ENCODE results near the gene WDFY4. TPM values are rescaled to one million over a fixed set of nuclear protein-coding genes. Genes with fewer than 3 reads are reported as not detected.

The WDFY4 gene
- polyA plus RNA-seq, 1 donor from 2014 or later, result not detected

DNA sequence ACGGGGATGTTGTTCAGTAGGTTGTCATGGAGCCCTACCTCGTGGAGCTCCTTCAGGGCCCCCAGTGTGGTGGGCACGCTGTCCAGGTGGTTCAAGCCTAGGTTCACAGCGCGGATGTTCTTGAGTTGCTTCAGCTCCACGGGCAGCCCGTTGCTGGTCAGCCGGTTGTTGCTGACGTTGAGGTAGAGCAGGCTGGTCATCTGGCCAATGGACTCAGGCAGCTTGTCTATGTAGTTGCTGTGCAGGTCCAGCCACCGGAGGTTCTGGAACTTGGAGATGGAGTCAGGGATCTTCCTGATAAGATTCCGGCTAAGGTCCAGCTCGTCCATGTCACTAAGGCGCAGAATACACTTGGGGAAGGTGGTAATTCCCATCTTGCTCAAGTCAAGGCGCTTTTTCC lies 229.0 kb downstream of the WDFY4 start:
- TF ChIP-seq, protein P1, sequence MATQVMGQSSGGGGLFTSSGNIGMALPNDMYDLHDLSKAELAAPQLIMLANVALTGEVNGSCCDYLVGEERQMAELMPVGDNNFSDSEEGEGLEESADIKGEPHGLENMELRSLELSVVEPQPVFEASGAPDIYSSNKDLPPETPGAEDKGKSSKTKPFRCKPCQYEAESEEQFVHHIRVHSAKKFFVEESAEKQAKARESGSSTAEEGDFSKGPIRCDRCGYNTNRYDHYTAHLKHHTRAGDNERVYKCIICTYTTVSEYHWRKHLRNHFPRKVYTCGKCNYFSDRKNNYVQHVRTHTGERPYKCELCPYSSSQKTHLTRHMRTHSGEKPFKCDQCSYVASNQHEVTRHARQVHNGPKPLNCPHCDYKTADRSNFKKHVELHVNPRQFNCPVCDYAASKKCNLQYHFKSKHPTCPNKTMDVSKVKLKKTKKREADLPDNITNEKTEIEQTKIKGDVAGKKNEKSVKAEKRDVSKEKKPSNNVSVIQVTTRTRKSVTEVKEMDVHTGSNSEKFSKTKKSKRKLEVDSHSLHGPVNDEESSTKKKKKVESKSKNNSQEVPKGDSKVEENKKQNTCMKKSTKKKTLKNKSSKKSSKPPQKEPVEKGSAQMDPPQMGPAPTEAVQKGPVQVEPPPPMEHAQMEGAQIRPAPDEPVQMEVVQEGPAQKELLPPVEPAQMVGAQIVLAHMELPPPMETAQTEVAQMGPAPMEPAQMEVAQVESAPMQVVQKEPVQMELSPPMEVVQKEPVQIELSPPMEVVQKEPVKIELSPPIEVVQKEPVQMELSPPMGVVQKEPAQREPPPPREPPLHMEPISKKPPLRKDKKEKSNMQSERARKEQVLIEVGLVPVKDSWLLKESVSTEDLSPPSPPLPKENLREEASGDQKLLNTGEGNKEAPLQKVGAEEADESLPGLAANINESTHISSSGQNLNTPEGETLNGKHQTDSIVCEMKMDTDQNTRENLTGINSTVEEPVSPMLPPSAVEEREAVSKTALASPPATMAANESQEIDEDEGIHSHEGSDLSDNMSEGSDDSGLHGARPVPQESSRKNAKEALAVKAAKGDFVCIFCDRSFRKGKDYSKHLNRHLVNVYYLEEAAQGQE (IDR thresholded peaks at IDR 0.05; ENCODE audit: borderline replicate concordance), result no peak
- TF ChIP-seq MXI1 (conservative IDR thresholded peaks at IDR 0.05; ENCODE audit: poor library complexity, severe bottlenecking), result no peak
- no peak for TF ChIP-seq RAD21 (conservative IDR thresholded peaks at IDR 0.05)
- no peak for TF ChIP-seq POLR2AphosphoS5 (IDR thresholded peaks at IDR 0.05)
- Histone ChIP-seq H2AFZ (ENCODE audit: low read depth, low read length) (no peak overlapping the region), H3K9me2 (ENCODE audit: insufficient read depth, low read length) (no peaks in the 10 kb centered on the region), H3F3A (ENCODE audit: insufficient read depth, low read length, poor library complexity, severe bottlenecking) (no peaks in the 10 kb centered on the region), H4K20me1 (ENCODE audit: insufficient read depth) (no peaks in the 10 kb centered on the region), H3K36me3 (ENCODE audit: insufficient read depth, low read length) (no peaks in the 10 kb centered on the region), H3K9me3 (ENCODE audit: low read length) (no peaks in the 10 kb centered on the region), H3K4me3 (ENCODE audit: low read length) (no peak overlapping the region), H3K4me2 (ENCODE audit: low read length) (no peak overlapping the region), H3K79me2 (replicated peaks; ENCODE audit: insufficient read depth, low read length) (no peaks in the 10 kb centered on the region), H3K9ac (ENCODE audit: low read length) (no peak overlapping the region), H3K27me3 (ENCODE audit: insufficient read depth, low read depth, low read length) (no peaks in the 10 kb centered on the region), H3K27ac (ENCODE audit: low read length) (no peak overlapping the region)

DNA sequence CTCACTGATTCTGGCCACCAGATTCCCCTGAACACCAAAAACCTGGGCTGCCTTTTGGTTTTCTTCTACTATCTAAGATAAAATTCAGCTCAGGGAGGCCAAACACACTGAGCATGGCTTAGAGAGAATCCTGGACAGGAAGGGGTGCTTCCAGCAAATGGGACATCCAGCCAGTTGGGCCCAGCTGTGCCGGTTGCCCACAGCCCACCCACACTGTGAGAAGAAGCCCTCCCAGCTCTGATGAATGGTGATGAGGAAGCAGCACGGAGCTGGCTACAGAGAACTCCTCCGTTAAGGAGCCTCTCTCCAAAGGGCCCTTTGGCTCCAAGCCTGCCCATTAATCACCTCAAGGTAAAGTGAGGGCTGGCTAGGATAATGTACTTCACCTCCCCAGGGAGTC lies 239.1 kb downstream of the WDFY4 start:
- Histone ChIP-seq H3F3A (ENCODE audit: insufficient read depth, low read length, poor library complexity, severe bottlenecking) (no peaks in the 10 kb centered on the region), H4K20me1 (ENCODE audit: insufficient read depth) (no peaks in the 10 kb centered on the region), H3K79me2 (replicated peaks; ENCODE audit: insufficient read depth, low read length) (no peaks in the 10 kb centered on the region), H3K9me2 (ENCODE audit: insufficient read depth, low read length) (no peaks in the 10 kb centered on the region), H3K9ac (ENCODE audit: low read length) (no peak overlapping the region), H3K27me3 (ENCODE audit: insufficient read depth, low read depth, low read length) (no peaks in the 10 kb centered on the region), H3K36me3 (ENCODE audit: insufficient read depth, low read length) (no peaks in the 10 kb centered on the region), H3K9me3 (ENCODE audit: low read length) (no peaks in the 10 kb centered on the region), H2AFZ (ENCODE audit: low read depth, low read length) (no peak overlapping the region), H3K4me2 (ENCODE audit: low read length) (no peak overlapping the region), H3K27ac (ENCODE audit: low read length) (no peak overlapping the region), H3K4me3 (ENCODE audit: low read length) (no peak overlapping the region)
- TF ChIP-seq POLR2AphosphoS5 (IDR thresholded peaks at IDR 0.05), result no peak

DNA sequence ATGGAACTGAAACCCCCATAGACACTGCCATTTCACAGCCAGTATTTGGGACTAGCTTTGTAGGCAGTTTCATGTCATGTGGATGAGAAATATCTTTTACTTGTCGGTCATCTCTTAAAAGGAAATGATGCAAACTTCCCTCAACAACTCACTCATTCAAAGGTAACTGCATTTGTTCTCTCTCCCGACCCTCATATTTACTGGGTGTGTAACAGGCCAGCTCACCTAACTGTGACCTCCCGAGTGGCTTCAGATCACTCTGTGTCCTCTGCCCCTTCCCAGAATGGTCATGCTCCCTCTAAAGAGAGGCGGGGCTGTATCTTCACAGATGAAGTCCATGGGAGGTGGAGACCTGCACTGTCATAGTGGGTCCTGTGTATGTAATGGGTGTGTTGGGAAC lies 240.3 kb downstream of the WDFY4 start:
- Histone ChIP-seq H3K36me3 (ENCODE audit: insufficient read depth, low read length) (no peaks in the 10 kb centered on the region), H2AFZ (ENCODE audit: low read depth, low read length) (no peak overlapping the region), H3K4me3 (ENCODE audit: low read length) (no peak overlapping the region), H3K9me2 (ENCODE audit: insufficient read depth, low read length) (no peaks in the 10 kb centered on the region), H3F3A (ENCODE audit: insufficient read depth, low read length, poor library complexity, severe bottlenecking) (no peaks in the 10 kb centered on the region), H3K9ac (ENCODE audit: low read length) (no peak overlapping the region), H3K27me3 (ENCODE audit: insufficient read depth, low read depth, low read length) (no peaks in the 10 kb centered on the region), H3K79me2 (replicated peaks; ENCODE audit: insufficient read depth, low read length) (no peaks in the 10 kb centered on the region), H4K20me1 (ENCODE audit: insufficient read depth) (no peaks in the 10 kb centered on the region), H3K27ac (ENCODE audit: low read length) (no peak overlapping the region), H3K9me3 (ENCODE audit: low read length) (no peaks in the 10 kb centered on the region), H3K4me2 (ENCODE audit: low read length) (no peak overlapping the region)
- TF ChIP-seq MXI1 (conservative IDR thresholded peaks at IDR 0.05; ENCODE audit: poor library complexity, severe bottlenecking), result no peak

DNA sequence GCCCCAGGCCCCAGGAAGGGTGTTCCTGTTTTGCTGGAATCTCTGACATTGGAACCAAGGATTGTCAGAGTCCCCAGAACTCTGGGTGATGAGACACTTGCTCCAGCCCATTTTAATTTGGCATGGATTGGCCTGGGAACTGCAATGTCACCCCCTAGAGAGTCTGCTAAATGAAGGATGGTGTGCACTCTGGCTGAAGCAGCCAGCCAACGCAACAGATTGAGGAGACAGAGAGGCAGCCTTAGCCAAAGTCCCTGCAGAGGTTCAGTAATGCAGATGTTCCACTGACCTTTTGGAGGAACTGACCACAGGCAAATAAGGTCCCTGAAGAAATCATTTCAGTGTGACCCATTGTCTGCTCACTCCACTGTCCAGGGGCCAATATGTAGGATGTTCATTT lies 241.6 kb downstream of the WDFY4 start:
- Histone ChIP-seq H2AFZ (ENCODE audit: low read depth, low read length) (no peak overlapping the region), H3K27ac (ENCODE audit: low read length) (no peak overlapping the region), H3K9ac (ENCODE audit: low read length) (no peak overlapping the region), H3K36me3 (ENCODE audit: insufficient read depth, low read length) (no peaks in the 10 kb centered on the region), H3K9me3 (ENCODE audit: low read length) (no peaks in the 10 kb centered on the region), H3K4me2 (ENCODE audit: low read length) (no peak overlapping the region), H3K79me2 (replicated peaks; ENCODE audit: insufficient read depth, low read length) (no peaks in the 10 kb centered on the region), H3F3A (ENCODE audit: insufficient read depth, low read length, poor library complexity, severe bottlenecking) (no peaks in the 10 kb centered on the region), H3K4me3 (ENCODE audit: low read length) (no peak overlapping the region), H3K27me3 (ENCODE audit: insufficient read depth, low read depth, low read length) (no peaks in the 10 kb centered on the region), H4K20me1 (ENCODE audit: insufficient read depth) (no peaks in the 10 kb centered on the region), H3K9me2 (ENCODE audit: insufficient read depth, low read length) (no peaks in the 10 kb centered on the region)
- TF ChIP-seq SMC3 (conservative IDR thresholded peaks at IDR 0.05; ENCODE audit: poor library complexity) (no peak), EP300 (conservative IDR thresholded peaks at IDR 0.05; ENCODE audit: poor library complexity, severe bottlenecking) (no peak), EZH2 (IDR thresholded peaks at IDR 0.05; ENCODE audit: borderline replicate concordance, insufficient read depth, low read length, poor library complexity, severe bottlenecking) (no peak), RAD21 (conservative IDR thresholded peaks at IDR 0.05) (no peak), POLR2AphosphoS5 (IDR thresholded peaks at IDR 0.05) (no peak), TAF1 (IDR thresholded peaks at IDR 0.05; ENCODE audit: low read depth) (no peak), MXI1 (conservative IDR thresholded peaks at IDR 0.05; ENCODE audit: poor library complexity, severe bottlenecking) (no peak)
- TF ChIP-seq, protein P1 (IDR thresholded peaks at IDR 0.05; ENCODE audit: borderline replicate concordance), result no peak
- TF ChIP-seq, protein P2, sequence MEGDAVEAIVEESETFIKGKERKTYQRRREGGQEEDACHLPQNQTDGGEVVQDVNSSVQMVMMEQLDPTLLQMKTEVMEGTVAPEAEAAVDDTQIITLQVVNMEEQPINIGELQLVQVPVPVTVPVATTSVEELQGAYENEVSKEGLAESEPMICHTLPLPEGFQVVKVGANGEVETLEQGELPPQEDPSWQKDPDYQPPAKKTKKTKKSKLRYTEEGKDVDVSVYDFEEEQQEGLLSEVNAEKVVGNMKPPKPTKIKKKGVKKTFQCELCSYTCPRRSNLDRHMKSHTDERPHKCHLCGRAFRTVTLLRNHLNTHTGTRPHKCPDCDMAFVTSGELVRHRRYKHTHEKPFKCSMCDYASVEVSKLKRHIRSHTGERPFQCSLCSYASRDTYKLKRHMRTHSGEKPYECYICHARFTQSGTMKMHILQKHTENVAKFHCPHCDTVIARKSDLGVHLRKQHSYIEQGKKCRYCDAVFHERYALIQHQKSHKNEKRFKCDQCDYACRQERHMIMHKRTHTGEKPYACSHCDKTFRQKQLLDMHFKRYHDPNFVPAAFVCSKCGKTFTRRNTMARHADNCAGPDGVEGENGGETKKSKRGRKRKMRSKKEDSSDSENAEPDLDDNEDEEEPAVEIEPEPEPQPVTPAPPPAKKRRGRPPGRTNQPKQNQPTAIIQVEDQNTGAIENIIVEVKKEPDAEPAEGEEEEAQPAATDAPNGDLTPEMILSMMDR (IDR thresholded peaks at IDR 0.05; ENCODE audit: poor library complexity, severe bottlenecking), result no peak
